ENCODE measurements around the gene RSU1. TPM values are rescaled to one million over a fixed set of nuclear protein-coding genes. Genes with fewer than 3 reads are reported as not detected.

Gene RSU1
- total RNA-seq, 1 donor from 2014 or later: 77.8 TPM

DNA sequence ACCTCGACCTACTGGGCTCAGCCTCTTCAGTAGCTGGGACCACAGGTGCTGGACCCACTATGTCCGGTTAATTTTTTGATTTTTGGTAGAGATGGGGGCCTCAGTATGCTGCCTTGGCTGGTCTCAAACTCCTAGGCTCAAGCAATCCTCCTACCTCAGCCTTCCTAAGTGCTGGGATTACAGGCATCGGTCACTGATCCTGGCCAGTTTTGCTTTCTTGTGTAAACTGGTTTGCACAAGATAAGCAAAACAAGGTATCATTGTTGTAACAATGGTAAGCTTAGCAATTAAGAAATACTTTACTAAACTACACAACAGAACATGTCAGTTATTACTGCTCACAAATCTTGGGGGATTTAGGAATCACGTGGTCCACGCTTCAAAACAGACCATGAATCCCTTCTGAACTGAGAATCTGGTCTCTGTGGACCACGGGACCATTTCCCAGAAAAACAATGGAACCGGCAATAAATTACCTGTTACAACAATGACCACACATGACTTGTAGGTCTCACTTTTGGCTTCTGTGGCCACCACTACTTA lies 36.8 kb downstream of the RSU1 start:
- Histone ChIP-seq H3K9me3 (no peaks in the 10 kb centered on the region), H3K4me1 (peaks cover 5% of the 10 kb centered on the region), H3K36me3 (peaks cover 12% of the 10 kb centered on the region), H3K27ac (no peak overlapping the region), H3K27me3 (no peaks in the 10 kb centered on the region), H3K4me3 (no peak overlapping the region)
- intact Hi-C loops (cut with DNase I): no loop called here
- DNase-seq (no peak), ATAC-seq (no peak)
- TF ChIP-seq, protein P1, sequence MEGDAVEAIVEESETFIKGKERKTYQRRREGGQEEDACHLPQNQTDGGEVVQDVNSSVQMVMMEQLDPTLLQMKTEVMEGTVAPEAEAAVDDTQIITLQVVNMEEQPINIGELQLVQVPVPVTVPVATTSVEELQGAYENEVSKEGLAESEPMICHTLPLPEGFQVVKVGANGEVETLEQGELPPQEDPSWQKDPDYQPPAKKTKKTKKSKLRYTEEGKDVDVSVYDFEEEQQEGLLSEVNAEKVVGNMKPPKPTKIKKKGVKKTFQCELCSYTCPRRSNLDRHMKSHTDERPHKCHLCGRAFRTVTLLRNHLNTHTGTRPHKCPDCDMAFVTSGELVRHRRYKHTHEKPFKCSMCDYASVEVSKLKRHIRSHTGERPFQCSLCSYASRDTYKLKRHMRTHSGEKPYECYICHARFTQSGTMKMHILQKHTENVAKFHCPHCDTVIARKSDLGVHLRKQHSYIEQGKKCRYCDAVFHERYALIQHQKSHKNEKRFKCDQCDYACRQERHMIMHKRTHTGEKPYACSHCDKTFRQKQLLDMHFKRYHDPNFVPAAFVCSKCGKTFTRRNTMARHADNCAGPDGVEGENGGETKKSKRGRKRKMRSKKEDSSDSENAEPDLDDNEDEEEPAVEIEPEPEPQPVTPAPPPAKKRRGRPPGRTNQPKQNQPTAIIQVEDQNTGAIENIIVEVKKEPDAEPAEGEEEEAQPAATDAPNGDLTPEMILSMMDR (IDR thresholded peaks at IDR 0.05): no peak

DNA sequence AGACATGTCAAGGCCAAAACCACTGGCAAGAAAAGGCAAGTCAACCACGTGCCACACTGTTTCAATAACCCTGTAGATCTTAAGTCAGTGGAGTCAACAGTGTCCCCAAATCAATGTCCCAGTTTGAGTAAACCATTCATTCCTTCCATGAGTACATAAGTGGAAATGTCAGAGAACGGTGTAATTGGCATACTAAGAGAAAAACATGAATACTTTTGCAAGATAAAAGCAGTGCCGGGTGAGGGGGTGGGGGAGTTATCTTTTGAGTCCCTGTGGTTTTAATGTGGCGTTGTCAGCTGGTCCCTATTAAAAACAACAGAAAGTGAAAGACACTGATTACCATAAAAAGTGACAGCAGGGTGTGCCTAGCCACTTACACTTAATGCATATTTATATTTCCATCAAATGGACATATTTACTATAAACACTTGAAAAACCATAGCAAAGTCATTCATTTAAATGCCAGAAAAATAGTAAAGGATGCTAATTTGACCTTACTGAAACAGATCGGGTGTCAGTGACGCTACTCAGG lies 37.8 kb downstream of the RSU1 start:
- Histone ChIP-seq H3K4me3 (no peak overlapping the region), H3K9me3 (no peaks in the 10 kb centered on the region), H3K27ac (no peak overlapping the region), H3K36me3 (peaks cover 12% of the 10 kb centered on the region), H3K27me3 (no peaks in the 10 kb centered on the region), H3K4me1 (peaks cover 5% of the 10 kb centered on the region)
- no peak for ATAC-seq
- TF ChIP-seq, protein P1 (IDR thresholded peaks at IDR 0.05): no peak
- intact Hi-C loops (cut with DNase I): no loop called here
- DNase-seq: no peak

DNA sequence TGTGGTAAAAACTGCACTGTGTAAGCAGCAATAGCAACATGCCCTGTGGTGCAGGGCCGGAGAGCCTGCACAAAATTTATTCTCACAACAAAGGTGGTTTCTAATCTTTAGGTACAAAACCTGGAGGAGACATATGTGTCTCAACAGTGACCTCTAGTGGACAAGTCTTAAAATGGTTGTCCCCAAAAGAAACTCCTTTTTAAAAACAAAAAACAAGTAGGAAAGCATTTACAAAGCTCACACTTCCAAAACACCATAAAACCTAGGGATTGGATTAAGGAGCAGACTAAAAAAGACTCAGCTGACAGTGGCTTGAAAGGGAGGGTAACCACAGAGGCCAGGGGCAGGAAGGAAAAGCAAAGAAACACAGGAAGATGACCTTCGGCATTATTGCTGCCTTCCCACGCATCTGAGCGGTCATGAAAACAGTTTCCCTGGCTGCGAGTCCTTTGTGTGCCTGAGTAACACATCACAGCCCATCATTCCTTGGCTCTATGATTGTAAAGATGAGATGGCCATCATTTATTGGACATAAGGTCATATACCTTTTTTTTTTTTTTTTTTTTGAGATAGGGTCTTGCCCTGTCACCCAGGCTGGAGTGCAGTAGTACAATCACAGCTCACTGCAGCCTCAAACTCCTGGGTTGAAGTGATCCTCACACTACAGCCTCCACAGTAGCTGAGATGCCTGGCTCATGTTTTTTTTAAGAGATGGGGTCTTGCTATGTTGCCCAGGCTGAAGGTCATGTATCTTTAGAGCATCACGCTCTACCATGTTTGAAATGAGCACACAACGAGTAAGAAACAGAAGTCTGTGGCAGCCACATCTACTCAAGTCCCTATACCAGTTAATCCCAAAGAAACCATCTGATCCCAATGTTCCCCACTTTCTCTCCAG lies 39.5 kb downstream of the RSU1 start:
- intact Hi-C loops (cut with DNase I): no loop called here
- Histone ChIP-seq H3K27ac (peak overlapping the region; percentile 28), H3K36me3 (peaks cover 12% of the 10 kb centered on the region), H3K27me3 (no peaks in the 10 kb centered on the region), H3K4me3 (no peak overlapping the region), H3K4me1 (peaks cover 5% of the 10 kb centered on the region), H3K9me3 (no peaks in the 10 kb centered on the region)
- DNase-seq (no peak), ATAC-seq (peak; percentile 77)
- TF ChIP-seq, protein P1 (IDR thresholded peaks at IDR 0.05): peak; percentile 84

DNA sequence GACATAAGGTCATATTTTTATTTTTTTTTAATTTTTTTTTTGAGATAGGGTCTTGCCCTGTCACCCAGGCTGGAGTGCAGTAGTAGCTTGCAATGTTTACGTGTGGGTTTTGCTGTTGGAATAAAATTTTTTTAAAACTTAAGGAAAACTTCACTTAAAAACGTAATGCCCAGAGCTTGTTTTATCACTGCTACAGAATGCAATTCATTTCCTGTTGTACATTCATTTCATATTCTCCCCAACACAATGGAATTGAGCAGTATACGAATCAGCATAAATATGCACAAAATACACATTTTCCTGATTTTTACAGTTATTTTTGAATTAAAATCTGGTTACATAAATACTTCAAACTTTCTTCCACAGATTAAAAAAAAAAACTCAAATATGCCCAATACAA lies 40.3 kb downstream of the RSU1 start:
- H3K4me1 ChIP-seq: peaks cover 5% of the 10 kb centered on the region
- no peak for ATAC-seq
- TF ChIP-seq, protein P1 (IDR thresholded peaks at IDR 0.05): no peak
- no peak overlapping the region for H3K4me3 ChIP-seq
- no peaks in the 10 kb centered on the region for H3K27me3 ChIP-seq
- H3K36me3 ChIP-seq: peaks cover 12% of the 10 kb centered on the region
- H3K9me3 ChIP-seq: no peaks in the 10 kb centered on the region
- peak overlapping the region; percentile 28 for H3K27ac ChIP-seq
- intact Hi-C loops (cut with DNase I): no loop called here
- no peak for DNase-seq

DNA sequence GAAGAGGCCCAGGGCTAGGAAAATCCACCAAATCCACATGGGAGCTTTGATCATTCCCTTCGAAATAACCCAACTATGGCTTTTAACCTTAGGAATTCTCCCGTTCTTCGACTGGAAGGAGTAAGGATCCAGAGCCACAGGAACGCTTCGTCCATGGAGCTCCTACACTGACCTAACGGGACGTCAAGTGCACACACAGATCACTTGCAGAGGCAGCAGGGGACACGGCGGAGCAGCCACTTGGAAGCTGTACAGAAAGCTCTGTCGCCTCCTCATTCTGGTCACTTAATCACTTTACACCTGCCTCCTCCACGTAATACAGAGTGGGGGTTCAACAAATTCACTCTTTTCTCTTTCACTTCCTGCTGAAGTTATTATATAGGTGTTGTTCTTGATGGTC lies 43.9 kb downstream of the RSU1 start:
- Histone ChIP-seq H3K27me3 (no peaks in the 10 kb centered on the region), H3K36me3 (no peaks in the 10 kb centered on the region), H3K9me3 (no peaks in the 10 kb centered on the region), H3K4me3 (no peak overlapping the region), H3K4me1 (peaks cover 5% of the 10 kb centered on the region), H3K27ac (no peak overlapping the region)
- DNase-seq (no peak), ATAC-seq (no peak)
- intact Hi-C loops (cut with DNase I): no loop called here
- TF ChIP-seq, protein P1 (IDR thresholded peaks at IDR 0.05): no peak

Measured in upper lobe of right lung (tissue), 1 donor.